Activated naive CD4-positive, alpha-beta T cell treated with anti-CD3 and anti-CD28 coated beads, Interleukin-2, amount 50 U/mL, for 16 hours (primary cell): ENCODE data around the gene LRTM2.

Experiments
- DNase-seq: peaks from one replicate; pipeline ENCODE4 v3.0.0-alpha.2; 2020

LRTM2 gene

GRCh38 chr12:1870998-1871917 lies 50.9 kb downstream of the LRTM2 start:
- DNase-seq, result no peak

- DNase-seq, result no peak
Observed at GRCh38 chr12:1872001-1872400, 51.6 kb downstream of the LRTM2 start.

GRCh38 chr12:1872448-1872847 lies 52.1 kb downstream of the LRTM2 start:
- DNase-seq, result no peak

- no peak for DNase-seq
Observed at GRCh38 chr12:1873531-1874510, 53.5 kb downstream of the LRTM2 start.

GRCh38 chr12:1875608-1876007 lies 55.2 kb downstream of the LRTM2 start:
- no peak for DNase-seq

GRCh38 chr12:1876086-1876485 lies 55.7 kb downstream of the LRTM2 start:
- DNase-seq, result no peak

- no peak for DNase-seq
Observed at GRCh38 chr12:1877169-1877878, 57.0 kb downstream of the LRTM2 start.

GRCh38 chr12:1878214-1878613 lies 57.8 kb downstream of the LRTM2 start:
- no peak for DNase-seq

- no peak for DNase-seq
Observed at GRCh38 chr12:1878695-1879094, 58.3 kb downstream of the LRTM2 start.

- DNase-seq, result no peak
Observed at GRCh38 chr12:1879633-1880032, 59.3 kb downstream of the LRTM2 start.

- no peak for DNase-seq
Observed at GRCh38 chr12:1880153-1880845, 59.9 kb downstream of the LRTM2 start.

GRCh38 chr12:1880876-1881275 lies 60.5 kb downstream of the LRTM2 start:
- DNase-seq, result no peak

GRCh38 chr12:1881301-1881700 lies 60.9 kb downstream of the LRTM2 start:
- DNase-seq, result no peak

GRCh38 chr12:1881936-1882335 lies 61.6 kb downstream of the LRTM2 start:
- no peak for DNase-seq

- no peak for DNase-seq
Observed at GRCh38 chr12:1882405-1882804, 62.0 kb downstream of the LRTM2 start.

GRCh38 chr12:1882850-1883470 lies 62.6 kb downstream of the LRTM2 start:
- DNase-seq, result no peak

GRCh38 chr12:1883513-1883912 lies 63.1 kb downstream of the LRTM2 start:
- no peak for DNase-seq

GRCh38 chr12:1884651-1885050 lies 64.3 kb downstream of the LRTM2 start:
- DNase-seq, result no peak

GRCh38 chr12:1885082-1885596 lies 64.8 kb downstream of the LRTM2 start:
- no peak for DNase-seq

- no peak for DNase-seq
Observed at GRCh38 chr12:1885599-1886245, 65.4 kb downstream of the LRTM2 start.
